GM10266 (cell line): ENCODE results near the gene LONRF2.

Experiments
- DNase-seq: peaks from one replicate; pipeline ENCODE4 v3.0.0; 2012; ENCODE audit errors: extremely low spot score
- TF ChIP-seq, protein P1 (sequence below): IDR thresholded peaks from 2 replicates; pipeline ENCODE4 v1.5.1; 2012; ENCODE audit warnings: mild to moderate bottlenecking, low read depth; ENCODE audit not compliant: control insufficient read depth, insufficient read depth; ENCODE audit errors: missing control alignments

LONRF2 gene

DNA sequence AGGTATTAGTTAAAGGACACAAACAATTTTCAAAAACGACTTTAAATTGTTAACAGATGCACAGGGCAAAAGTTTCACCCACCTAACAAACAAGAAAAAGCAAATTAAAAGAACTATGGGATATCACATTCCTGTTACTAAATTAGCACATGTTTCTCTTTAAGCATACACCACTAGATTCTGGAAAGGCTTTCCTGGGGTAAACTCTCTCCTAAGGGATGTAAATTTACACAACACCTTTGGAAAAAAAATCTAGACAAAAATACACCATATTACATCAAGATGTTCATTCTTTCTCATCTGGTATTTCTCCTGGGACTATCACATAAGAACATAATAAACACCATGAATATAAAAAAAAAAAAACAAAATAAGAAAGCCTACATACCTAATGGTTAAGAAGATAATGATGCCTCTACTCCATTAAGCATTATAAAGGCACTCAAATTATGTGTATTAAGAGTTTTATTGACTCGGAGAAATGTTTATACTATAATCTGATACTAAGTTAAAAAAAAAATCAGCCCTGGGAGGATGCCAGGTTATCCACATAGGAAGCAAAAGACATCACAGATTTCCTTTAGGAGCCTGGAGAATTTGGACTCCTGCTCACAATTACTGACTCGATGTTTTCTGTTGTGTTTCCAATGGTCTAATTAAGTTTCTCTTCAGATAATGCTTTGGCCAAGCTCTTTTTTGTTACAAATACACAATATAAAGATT, 97.2 kb downstream of the LONRF2 start:
- DNase-seq, result no peak

DNA sequence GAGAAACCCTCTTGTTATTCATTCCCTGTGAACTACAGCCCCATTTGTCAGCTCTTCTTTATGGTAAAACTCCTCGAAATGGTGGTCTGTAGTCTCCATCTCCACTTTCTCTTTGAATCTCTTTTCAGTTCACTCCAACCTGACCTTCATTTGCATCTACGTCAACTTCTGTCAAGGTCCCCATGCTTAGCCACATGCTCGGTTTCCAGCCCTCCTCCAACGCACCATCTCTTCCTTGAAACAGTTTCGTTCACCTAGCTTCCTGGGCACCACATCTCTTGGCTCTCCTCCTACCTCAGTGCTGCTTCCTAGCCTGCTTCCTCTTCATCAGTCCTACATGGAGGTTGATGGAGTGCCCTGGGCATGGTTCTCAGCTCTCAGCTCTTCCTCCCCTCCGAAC, 98.8 kb downstream of the LONRF2 start:
- DNase-seq, result no peak
- TF ChIP-seq, protein P1, sequence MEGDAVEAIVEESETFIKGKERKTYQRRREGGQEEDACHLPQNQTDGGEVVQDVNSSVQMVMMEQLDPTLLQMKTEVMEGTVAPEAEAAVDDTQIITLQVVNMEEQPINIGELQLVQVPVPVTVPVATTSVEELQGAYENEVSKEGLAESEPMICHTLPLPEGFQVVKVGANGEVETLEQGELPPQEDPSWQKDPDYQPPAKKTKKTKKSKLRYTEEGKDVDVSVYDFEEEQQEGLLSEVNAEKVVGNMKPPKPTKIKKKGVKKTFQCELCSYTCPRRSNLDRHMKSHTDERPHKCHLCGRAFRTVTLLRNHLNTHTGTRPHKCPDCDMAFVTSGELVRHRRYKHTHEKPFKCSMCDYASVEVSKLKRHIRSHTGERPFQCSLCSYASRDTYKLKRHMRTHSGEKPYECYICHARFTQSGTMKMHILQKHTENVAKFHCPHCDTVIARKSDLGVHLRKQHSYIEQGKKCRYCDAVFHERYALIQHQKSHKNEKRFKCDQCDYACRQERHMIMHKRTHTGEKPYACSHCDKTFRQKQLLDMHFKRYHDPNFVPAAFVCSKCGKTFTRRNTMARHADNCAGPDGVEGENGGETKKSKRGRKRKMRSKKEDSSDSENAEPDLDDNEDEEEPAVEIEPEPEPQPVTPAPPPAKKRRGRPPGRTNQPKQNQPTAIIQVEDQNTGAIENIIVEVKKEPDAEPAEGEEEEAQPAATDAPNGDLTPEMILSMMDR, result no peak

More for the DNA sequence above, 97.2 kb downstream of the LONRF2 start:
- TF ChIP-seq, protein P1, result no peak
